CD4-positive, alpha-beta memory T cell (primary cell): ENCODE data around the gene RBBP8NL. TPM values are rescaled to one million over a fixed set of nuclear protein-coding genes. Genes with fewer than 3 reads are reported as not detected.
A peak's percentile ranks its signal among the peaks of the same experiment; 100 is the strongest.

Experiments
- CTCF ChIA-PET: fragments of 350-600 bp; sonication (Branson Sonifier 250); formaldehyde crosslinking; loops from one replicate; lab custom pipeline; 2021; ENCODE audit warnings: inconsistent platforms; ENCODE audit not compliant: partially characterized antibody; lab: Charles Lee
- POLR2A ChIA-PET: fragments of 350-600 bp; sonication (Branson Sonifier 250); formaldehyde crosslinking; loops from one replicate; lab custom pipeline; 2021; ENCODE audit not compliant: partially characterized antibody; lab: Charles Lee
- DNase-seq, 5 donors: peaks; one replicate each; pipeline versions ENCODE4 v3.0.0 to v3.0.0-alpha.2; 2020 to 2022; ENCODE audit warnings: mixed read lengths in 1 of 5
- H3K27ac ChIP-seq: one replicate; pipeline ENCODE4 v1.7.0; 2013; ENCODE audit warnings: low read depth, low read length
- H3K27me3 ChIP-seq: 2 replicates; pipeline ENCODE4 v1.7.0; 2013; ENCODE audit warnings: mild to moderate bottlenecking, low read length, moderate library complexity; ENCODE audit not compliant: insufficient read depth
- H3K36me3 ChIP-seq: 2 replicates; pipeline ENCODE4 v1.7.0; 2013; ENCODE audit warnings: mild to moderate bottlenecking, low read length, moderate library complexity; ENCODE audit not compliant: insufficient read depth
- H3K4me1 ChIP-seq: 2 replicates; pipeline ENCODE4 v1.7.0; 2013; ENCODE audit warnings: mild to moderate bottlenecking, low read length, moderate library complexity; ENCODE audit not compliant: insufficient read depth
- H3K4me3 ChIP-seq, 2 donors: one replicate each; pipeline ENCODE4 v1.7.0; 2013; ENCODE audit warnings: low read length in 2 of 2, mild to moderate bottlenecking in 1 of 2
- H3K9me3 ChIP-seq, 2 donors: one replicate each; pipeline ENCODE4 v1.7.0; 2013; ENCODE audit warnings: low read length in 2 of 2, control low read depth in 1 of 2; ENCODE audit not compliant: control insufficient read depth in 1 of 2
- H3K27ac Mint-ChIP-seq, 7 donors: one replicate each; pipeline ENCODE4 v1.8.0; 2020 to 2021; ENCODE audit warnings: mixed read lengths in 7 of 7, mild to moderate bottlenecking in 6 of 7, inconsistent platforms in 3 of 7, moderate library complexity in 3 of 7
- H3K27me3 Mint-ChIP-seq, 2 donors: one replicate each; pipeline ENCODE4 v1.8.0; 2020 to 2021; ENCODE audit warnings: mixed read lengths in 2 of 2
- H3K36me3 Mint-ChIP-seq, 2 donors: one replicate each; pipeline ENCODE4 v1.8.0; 2020 to 2021; ENCODE audit warnings: mixed read lengths in 2 of 2, inconsistent platforms in 1 of 2, mild to moderate bottlenecking in 1 of 2
- H3K4me1 Mint-ChIP-seq, 4 donors: one replicate each; pipeline ENCODE4 v1.8.0; 2020 to 2021; ENCODE audit warnings: mixed read lengths in 4 of 4, mild to moderate bottlenecking in 1 of 4
- H3K4me3 Mint-ChIP-seq, 8 donors: one replicate each; pipeline ENCODE4 v1.8.0; 2020 to 2021; ENCODE audit warnings: mixed read lengths in 8 of 8, mild to moderate bottlenecking in 7 of 8, moderate library complexity in 6 of 8, inconsistent platforms in 3 of 8
- H3K9me3 Mint-ChIP-seq, 8 donors: one replicate each; pipeline ENCODE4 v1.8.0; 2020 to 2021; ENCODE audit warnings: mixed read lengths in 8 of 8, mild to moderate bottlenecking in 5 of 8, inconsistent platforms in 3 of 8, moderate library complexity in 1 of 8
- intact Hi-C: fragments of 100-400 bp; cut with micrococcal nuclease; formaldehyde crosslinking; loops from one replicate; pipeline ENCODE4 v1.15.1; 2023
- polyA plus RNA-seq, 2 donors: library from polyadenylated mRNA; unstranded; fragments of 300-500 nt; fragmentation: Illumina TruSeq; gene quantifications; one replicate each; pipeline ENCODE4 v1.2.3, GENCODE V29; 2021
- total RNA-seq, 2 experiments: library from RNA; stranded (reverse); gene quantifications; one replicate each; pipeline ENCODE4 v1.2.3, GENCODE V29; 2021

The RBBP8NL gene
- total and polyA plus RNA-seq, 4 experiments from 2014 or later, result not detected

DNA sequence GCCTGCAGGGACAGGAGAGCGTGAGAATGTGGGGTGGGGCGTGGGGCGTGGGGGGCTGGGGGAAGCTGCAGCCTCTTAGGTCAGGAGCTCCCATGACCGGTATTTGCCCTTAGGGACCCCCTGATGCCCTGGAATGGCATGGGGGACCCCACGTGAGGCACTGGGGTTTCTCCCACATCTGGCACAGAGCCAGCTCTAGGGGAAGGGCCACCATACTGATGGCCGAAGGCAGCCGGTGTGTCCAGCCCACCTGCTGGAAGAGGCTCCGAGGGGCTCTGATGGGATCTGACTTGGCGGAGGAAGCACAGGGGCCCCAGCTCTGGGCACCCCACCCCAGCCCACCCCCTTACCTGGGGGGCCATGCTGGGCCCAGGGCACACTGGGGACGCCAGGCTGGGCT is 37.7 kb upstream of the RBBP8NL start:
- no peaks in the 10 kb centered on the region for H3K27me3 ChIP-seq
- no peaks in the 10 kb centered on the region for H3K36me3 ChIP-seq
- Mint-ChIP-seq H3K36me3 (no peaks in the 10 kb centered on the region), H3K4me1 (no peaks in the 10 kb centered on the region), H3K27me3 (peaks cover 8 to 11% of the 10 kb centered on the region in 2 donors), H3K27ac (no peak overlapping the region), H3K9me3 (no peaks in the 10 kb centered on the region), H3K4me3 (no peak overlapping the region)
- H3K9me3 ChIP-seq, result no peaks in the 10 kb centered on the region
- DNase-seq, result no peak
- no peak overlapping the region for H3K4me3 ChIP-seq
- ChIA-PET POLR2A (no interaction called here), CTCF (no interaction called here)
- intact Hi-C loops, result no loop called here
- no peaks in the 10 kb centered on the region for H3K4me1 ChIP-seq
- H3K27ac ChIP-seq, result no peak overlapping the region

DNA sequence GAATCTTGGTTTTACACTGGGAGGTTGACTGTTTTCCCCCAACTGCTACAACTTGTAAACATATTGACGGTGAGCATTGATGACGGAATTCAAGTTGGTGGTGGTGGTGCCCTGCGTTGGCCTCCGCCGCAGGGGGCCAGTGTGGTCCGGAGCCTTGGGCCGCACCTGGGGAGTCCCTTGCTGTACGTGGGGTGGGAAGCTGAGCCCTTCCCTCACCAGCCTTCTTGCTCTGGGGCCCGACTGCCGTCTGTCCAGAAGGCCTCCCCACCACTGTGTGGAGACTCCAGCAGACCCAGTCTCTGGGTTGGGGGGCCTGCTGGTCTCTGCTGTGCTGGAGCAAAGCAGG is 37.1 kb upstream of the RBBP8NL start:
- Histone ChIP-seq H3K27me3 (no peaks in the 10 kb centered on the region), H3K36me3 (no peaks in the 10 kb centered on the region), H3K4me3 (no peak overlapping the region), H3K27ac (no peak overlapping the region), H3K9me3 (no peaks in the 10 kb centered on the region), H3K4me1 (no peaks in the 10 kb centered on the region)
- ChIA-PET POLR2A (no interaction called here), CTCF (no interaction called here)
- DNase-seq, result no peak
- H3K9me3 Mint-ChIP-seq, result no peaks in the 10 kb centered on the region
- H3K27me3 Mint-ChIP-seq, result peaks cover 6 to 8% of the 10 kb centered on the region in 2 donors
- intact Hi-C loops, result no loop called here
- no peaks in the 10 kb centered on the region for H3K36me3 Mint-ChIP-seq
- H3K4me3 Mint-ChIP-seq, result no peak overlapping the region
- no peaks in the 10 kb centered on the region for H3K4me1 Mint-ChIP-seq
- H3K27ac Mint-ChIP-seq, result peak overlapping the region in 1 of 7 donors; percentile 64

DNA sequence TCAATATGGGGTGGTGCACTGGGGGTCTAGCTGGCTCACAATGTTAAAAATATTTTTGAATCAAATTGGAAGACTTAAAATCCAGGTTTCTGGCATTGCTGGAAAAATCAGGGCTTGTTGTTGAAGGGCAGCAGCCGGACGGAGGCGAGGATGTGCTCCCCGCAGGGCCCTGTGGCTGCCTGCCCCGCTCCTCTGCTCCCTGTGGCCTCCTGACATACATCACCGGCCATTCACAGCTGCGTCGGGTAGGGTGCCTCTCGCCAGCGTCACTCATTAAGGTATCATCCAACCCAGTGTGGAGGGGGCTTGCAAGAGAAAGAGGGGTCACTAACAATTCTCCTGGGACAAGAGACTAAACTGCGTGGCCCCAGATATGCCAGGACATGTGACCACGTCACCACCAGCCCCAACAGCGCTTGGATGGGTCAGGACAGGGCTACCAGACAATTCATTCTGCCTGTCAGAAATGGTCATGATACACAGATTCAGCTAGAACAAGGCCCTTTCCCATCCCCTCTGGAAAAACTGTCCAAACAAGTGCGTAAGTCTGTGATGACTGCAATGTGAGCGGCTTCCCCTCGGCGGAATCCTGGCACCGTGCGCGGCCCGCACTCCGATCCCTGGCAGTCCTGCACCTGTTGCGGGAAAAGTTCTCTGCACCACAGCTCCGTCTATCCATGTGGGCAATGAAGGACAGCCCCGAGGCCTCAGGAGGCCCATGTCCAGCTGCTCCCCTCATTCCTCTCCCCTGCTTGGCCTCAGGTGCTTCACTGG is 36.5 kb upstream of the RBBP8NL start:
- H3K4me1 ChIP-seq, result no peaks in the 10 kb centered on the region

DNA sequence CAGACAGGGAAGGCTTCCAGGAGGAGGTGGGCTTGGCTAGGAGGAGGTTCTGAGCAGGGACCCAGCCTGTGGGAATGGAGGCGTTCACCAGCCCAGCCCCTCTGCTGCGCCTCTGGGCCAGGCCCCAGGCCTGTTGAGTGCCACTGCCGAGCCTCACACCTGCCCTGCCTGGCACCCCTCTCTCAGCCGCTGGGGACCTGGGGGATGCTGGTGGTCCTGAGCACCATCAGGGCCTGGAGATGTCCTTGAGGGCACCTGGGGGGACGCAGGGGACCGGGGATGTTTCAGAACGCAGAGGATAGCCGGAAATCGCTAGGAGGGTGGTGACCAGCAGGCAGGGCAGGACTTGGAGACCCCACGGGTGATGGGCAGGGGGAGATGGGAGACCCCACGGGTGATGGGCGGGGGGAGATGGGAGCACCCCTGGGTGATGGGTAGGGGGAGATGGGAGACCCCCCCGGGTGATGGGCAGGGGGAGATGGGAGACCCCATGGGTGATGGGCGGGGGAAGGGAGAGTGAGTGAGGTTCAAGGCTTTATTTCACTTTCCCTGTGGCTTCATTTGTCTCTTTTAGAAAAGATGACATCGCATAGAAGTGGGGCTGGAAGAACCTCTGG is 35.7 kb upstream of the RBBP8NL start:
- no peak overlapping the region for H3K4me3 Mint-ChIP-seq
- no peaks in the 10 kb centered on the region for H3K9me3 Mint-ChIP-seq
- DNase-seq, result peak in 1 of 5 donors; percentile 13
- H3K27ac Mint-ChIP-seq, result no peak overlapping the region
- POLR2A ChIA-PET, result no interaction called here
- H3K36me3 ChIP-seq, result no peaks in the 10 kb centered on the region
- no peaks in the 10 kb centered on the region for H3K36me3 Mint-ChIP-seq
- CTCF ChIA-PET, result no interaction called here
- intact Hi-C loops, result no loop called here
- no peaks in the 10 kb centered on the region for H3K27me3 ChIP-seq
- H3K9me3 ChIP-seq, result no peaks in the 10 kb centered on the region
- H3K27ac ChIP-seq, result no peak overlapping the region
- peaks cover 3 to 6% of the 10 kb centered on the region in 2 donors for H3K27me3 Mint-ChIP-seq
- peaks cover 0 to 1% (median 0%) of the 10 kb centered on the region in 4 donors for H3K4me1 Mint-ChIP-seq
- H3K4me1 ChIP-seq, result no peaks in the 10 kb centered on the region
- no peak overlapping the region for H3K4me3 ChIP-seq

More for the DNA sequence above, 36.5 kb upstream of the RBBP8NL start:
- Histone ChIP-seq H3K4me3 (no peak overlapping the region), H3K9me3 (no peaks in the 10 kb centered on the region), H3K27ac (no peak overlapping the region), H3K36me3 (no peaks in the 10 kb centered on the region), H3K27me3 (no peaks in the 10 kb centered on the region)
- no peak overlapping the region for H3K4me3 Mint-ChIP-seq
- peak overlapping the region in 2 of 7 donors; percentile 12 to 64 for H3K27ac Mint-ChIP-seq
- intact Hi-C loops, result no loop called here
- DNase-seq, result peak in 1 of 5 donors; percentile 25
- no peaks in the 10 kb centered on the region for H3K9me3 Mint-ChIP-seq
- POLR2A ChIA-PET, result no interaction called here
- H3K36me3 Mint-ChIP-seq, result no peaks in the 10 kb centered on the region
- CTCF ChIA-PET, result no interaction called here
- peaks cover 3 to 6% of the 10 kb centered on the region in 2 donors for H3K27me3 Mint-ChIP-seq
- no peaks in the 10 kb centered on the region for H3K4me1 Mint-ChIP-seq

DNA sequence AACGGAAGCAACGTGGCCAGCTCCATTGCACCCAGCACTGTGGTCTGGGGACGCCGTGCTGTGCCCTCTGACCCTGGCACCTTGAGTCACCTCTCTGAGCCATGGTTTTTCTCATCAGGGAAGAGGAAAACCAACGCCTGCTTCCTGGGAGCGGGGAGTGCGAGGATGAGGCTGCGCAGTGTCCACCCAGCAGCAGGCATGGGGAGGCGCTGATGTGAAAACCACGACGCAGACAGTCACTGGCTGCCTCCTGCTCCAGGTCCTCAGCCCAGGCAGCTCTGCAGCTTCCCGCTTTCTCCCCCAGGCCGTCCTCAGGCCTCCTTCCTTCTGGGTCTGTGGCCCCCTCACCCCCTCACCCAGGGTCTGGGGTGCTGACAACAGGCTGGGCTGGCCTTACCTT is 34.5 kb upstream of the RBBP8NL start:
- Histone ChIP-seq H3K36me3 (no peaks in the 10 kb centered on the region), H3K27ac (no peak overlapping the region), H3K4me3 (no peak overlapping the region), H3K9me3 (no peaks in the 10 kb centered on the region), H3K4me1 (no peaks in the 10 kb centered on the region), H3K27me3 (no peaks in the 10 kb centered on the region)
- CTCF ChIA-PET, result no interaction called here
- POLR2A ChIA-PET, result no interaction called here
- Mint-ChIP-seq H3K27me3 (peaks cover 2 to 5% of the 10 kb centered on the region in 2 donors), H3K4me3 (no peak overlapping the region), H3K9me3 (no peaks in the 10 kb centered on the region), H3K4me1 (peaks cover 0 to 3% (median 0%) of the 10 kb centered on the region in 4 donors), H3K36me3 (no peaks in the 10 kb centered on the region), H3K27ac (no peak overlapping the region)
- intact Hi-C loops, result no loop called here
- DNase-seq, result no peak

DNA sequence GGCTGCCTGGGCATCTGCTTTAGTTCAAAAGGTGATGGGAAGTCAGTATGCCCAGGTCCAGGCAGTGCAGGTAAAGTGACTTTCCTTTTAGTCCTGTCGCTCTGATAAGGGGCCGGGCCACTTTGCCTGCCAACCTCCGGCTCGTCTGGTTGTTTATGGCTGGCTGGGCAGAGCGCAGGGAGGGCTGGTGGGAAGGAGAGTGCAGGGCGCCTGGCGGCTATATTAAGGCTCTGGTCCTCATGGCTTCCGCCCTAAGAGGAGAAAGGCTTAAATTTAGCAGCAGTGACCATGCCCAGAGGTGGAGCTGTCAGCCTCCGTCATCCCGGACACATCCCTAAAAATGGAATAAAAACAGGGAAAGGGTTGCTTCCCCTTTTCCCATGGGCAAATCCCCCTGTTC is 33.8 kb upstream of the RBBP8NL start:
- Mint-ChIP-seq H3K27me3 (peaks cover 4 to 5% of the 10 kb centered on the region in 2 donors), H3K27ac (no peak overlapping the region), H3K9me3 (no peaks in the 10 kb centered on the region), H3K4me1 (peaks cover 0 to 3% (median 0%) of the 10 kb centered on the region in 4 donors), H3K36me3 (no peaks in the 10 kb centered on the region), H3K4me3 (no peak overlapping the region)
- H3K36me3 ChIP-seq, result no peaks in the 10 kb centered on the region
- H3K4me3 ChIP-seq, result no peak overlapping the region
- no peaks in the 10 kb centered on the region for H3K9me3 ChIP-seq
- CTCF ChIA-PET, result no interaction called here
- no peak for DNase-seq
- no peaks in the 10 kb centered on the region for H3K27me3 ChIP-seq
- POLR2A ChIA-PET, result no interaction called here
- no peaks in the 10 kb centered on the region for H3K4me1 ChIP-seq
- intact Hi-C loops, result no loop called here
- no peak overlapping the region for H3K27ac ChIP-seq

DNA sequence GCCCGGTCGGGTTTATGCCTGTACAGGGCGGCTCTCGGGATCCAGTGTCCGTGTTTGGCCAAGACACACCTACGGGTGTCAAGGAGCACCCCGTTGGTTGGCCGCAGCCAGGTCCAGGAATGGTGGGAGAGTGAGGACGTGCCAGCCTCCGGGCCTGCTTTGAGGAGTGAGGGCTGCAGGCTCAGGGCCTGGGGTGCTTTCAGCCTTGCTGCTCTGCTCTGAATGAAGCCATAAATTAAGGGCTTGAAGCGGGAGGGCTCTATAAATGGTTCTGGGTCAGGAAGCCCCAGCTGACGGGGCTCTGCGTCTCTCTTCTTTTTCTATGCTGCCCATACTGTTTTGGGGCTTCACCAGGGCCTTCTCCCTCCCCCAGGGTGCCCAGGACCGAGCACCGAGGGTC is 33.3 kb upstream of the RBBP8NL start:
- Histone ChIP-seq H3K27ac (no peak overlapping the region), H3K36me3 (no peaks in the 10 kb centered on the region), H3K4me1 (no peaks in the 10 kb centered on the region), H3K9me3 (no peaks in the 10 kb centered on the region), H3K27me3 (no peaks in the 10 kb centered on the region), H3K4me3 (no peak overlapping the region)
- H3K36me3 Mint-ChIP-seq, result no peaks in the 10 kb centered on the region
- no peaks in the 10 kb centered on the region for H3K9me3 Mint-ChIP-seq
- POLR2A ChIA-PET, result no interaction called here
- no peak for DNase-seq
- no peak overlapping the region for H3K27ac Mint-ChIP-seq
- H3K27me3 Mint-ChIP-seq, result peaks cover 4 to 5% of the 10 kb centered on the region in 2 donors
- H3K4me1 Mint-ChIP-seq, result peaks cover 0 to 3% (median 0%) of the 10 kb centered on the region in 4 donors
- H3K4me3 Mint-ChIP-seq, result no peak overlapping the region
- CTCF ChIA-PET, result no interaction called here
- intact Hi-C loops, result no loop called here
